Tibial artery (tissue), 4 donors: ENCODE measurements around the gene JPT2.
A peak's percentile ranks its signal among the peaks of the same experiment; 100 is the strongest.

Source experiments
- DNase-seq, 2 donors: peaks; one replicate each; pipeline ENCODE4 v3.0.0-alpha.2; 2019
- H3K27ac ChIP-seq, 2 donors: fragments of 200-600 bp; sonication (generic) in 1 of 2; 1 replicate in 1 of 2; 2 replicates in 1 of 2; pipeline ENCODE4 v1.5.1; 2018 to 2019; ENCODE audit warnings: mild to moderate bottlenecking in 1 of 2
- H3K27me3 ChIP-seq, 2 donors: fragments of 200-600 bp; sonication (generic) in 1 of 2; one replicate each; pipeline versions ENCODE4 v1.5.1 to v1.6.0; 2016 to 2019
- H3K36me3 ChIP-seq, 3 donors: fragments of 200-600 bp; sonication (generic) in 2 of 3; one replicate each; pipeline ENCODE4 v1.5.1; 2016 to 2019; ENCODE audit warnings: mild to moderate bottlenecking in 2 of 3
- H3K4me1 ChIP-seq, 4 donors: fragments of 200-600 bp; sonication (generic) in 2 of 4; 1 replicate in 3 of 4; 2 replicates in 1 of 4; pipeline ENCODE4 v1.5.1; 2016 to 2019
- H3K4me3 ChIP-seq, 2 donors: fragments of 200-600 bp; sonication (generic) in 1 of 2; 1 replicate in 1 of 2; 2 replicates in 1 of 2; pipeline ENCODE4 v1.5.1; 2018 to 2019; ENCODE audit warnings: mild to moderate bottlenecking in 2 of 2
- H3K9me3 ChIP-seq, 3 donors: fragments of 200-600 bp; sonication (generic) in 1 of 3; one replicate each; pipeline ENCODE4 v1.5.1; 2016 to 2019
- intact Hi-C: fragments of 100-400 bp; cut with DNase I; formaldehyde crosslinking; loops from one replicate; pipeline ENCODE4 v1.15.0; 2023; ENCODE audit warnings: low total_unique reads
- TF ChIP-seq, protein P1 (sequence below), 2 experiments: fragments of 200-600 bp in 1 of 2; fragments of 450-650 bp in 1 of 2; IDR thresholded peaks; one replicate each; pipeline ENCODE4 v1.5.1; 2017 to 2019; ENCODE audit warnings: antibody characterized with exemption in 2 of 2, mild to moderate bottlenecking in 1 of 2, moderate library complexity in 1 of 2

The JPT2 gene, protein sequence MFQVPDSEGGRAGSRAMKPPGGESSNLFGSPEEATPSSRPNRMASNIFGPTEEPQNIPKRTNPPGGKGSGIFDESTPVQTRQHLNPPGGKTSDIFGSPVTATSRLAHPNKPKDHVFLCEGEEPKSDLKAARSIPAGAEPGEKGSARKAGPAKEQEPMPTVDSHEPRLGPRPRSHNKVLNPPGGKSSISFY

GRCh38 chr16:1677942-1678499 is at the start of gene JPT2:
Gene JPT2, plus strand, starts transcription at chr16:1678279. Its CDS starts 34 bp downstream, at chr16:1678313.
- Histone ChIP-seq H3K27ac (peak within 1 kb of the TSS; percentile 44 to 61), H3K36me3 (peaks cover 12 to 32% (median 27%) of the 10 kb centered on the region in 3 donors), H3K4me3 (peak within 1 kb of the TSS; percentile 60 to 93), H3K9me3 (no peaks in the 10 kb centered on the region), H3K4me1 (peaks cover 0 to 11% (median 7%) of the 10 kb centered on the region in 4 donors), H3K27me3 (no peaks in the 10 kb centered on the region)
- intact Hi-C loops: no loop called here
- TF ChIP-seq, protein P1, sequence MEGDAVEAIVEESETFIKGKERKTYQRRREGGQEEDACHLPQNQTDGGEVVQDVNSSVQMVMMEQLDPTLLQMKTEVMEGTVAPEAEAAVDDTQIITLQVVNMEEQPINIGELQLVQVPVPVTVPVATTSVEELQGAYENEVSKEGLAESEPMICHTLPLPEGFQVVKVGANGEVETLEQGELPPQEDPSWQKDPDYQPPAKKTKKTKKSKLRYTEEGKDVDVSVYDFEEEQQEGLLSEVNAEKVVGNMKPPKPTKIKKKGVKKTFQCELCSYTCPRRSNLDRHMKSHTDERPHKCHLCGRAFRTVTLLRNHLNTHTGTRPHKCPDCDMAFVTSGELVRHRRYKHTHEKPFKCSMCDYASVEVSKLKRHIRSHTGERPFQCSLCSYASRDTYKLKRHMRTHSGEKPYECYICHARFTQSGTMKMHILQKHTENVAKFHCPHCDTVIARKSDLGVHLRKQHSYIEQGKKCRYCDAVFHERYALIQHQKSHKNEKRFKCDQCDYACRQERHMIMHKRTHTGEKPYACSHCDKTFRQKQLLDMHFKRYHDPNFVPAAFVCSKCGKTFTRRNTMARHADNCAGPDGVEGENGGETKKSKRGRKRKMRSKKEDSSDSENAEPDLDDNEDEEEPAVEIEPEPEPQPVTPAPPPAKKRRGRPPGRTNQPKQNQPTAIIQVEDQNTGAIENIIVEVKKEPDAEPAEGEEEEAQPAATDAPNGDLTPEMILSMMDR (IDR thresholded peaks at IDR 0.05): no peak
- peak; percentile 96 to 97 for DNase-seq

DNA sequence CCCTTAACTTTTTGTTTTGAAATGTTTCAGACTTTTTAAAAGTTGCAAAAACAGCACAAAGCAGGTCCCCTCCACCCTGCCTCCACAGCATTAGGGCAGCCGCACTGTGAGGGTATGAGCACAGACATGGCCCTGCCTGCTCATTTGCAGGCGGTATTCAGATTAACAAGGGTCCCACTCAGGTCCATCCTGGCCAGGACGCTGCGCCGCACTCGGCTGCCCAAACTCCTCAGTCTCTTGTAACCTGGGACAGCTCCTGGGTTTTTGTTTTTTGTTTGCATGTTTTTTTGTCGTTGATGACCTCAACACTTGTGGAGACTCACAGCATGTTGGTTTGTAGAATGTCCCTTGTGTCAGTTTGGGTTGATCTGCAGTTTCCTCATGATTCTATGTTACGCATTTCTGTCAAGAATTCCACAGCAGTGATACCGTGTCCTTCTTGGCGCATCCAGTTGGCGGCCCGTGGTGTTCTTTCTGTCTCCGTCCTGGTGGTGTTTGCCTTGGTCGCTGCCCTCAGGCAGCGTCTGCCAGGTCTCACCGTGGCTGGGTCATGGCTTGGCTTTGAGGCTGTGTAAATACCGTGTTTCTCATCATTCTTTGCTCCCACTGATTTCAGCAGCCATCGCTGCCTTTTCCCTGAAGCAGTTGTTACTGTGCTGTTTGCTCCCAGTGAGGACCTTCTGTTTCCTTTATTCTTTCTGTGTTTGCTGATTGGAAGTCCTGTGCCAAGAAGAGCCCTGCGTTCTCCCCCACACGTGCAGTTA is 47.4 kb upstream of the JPT2 start:
- TF ChIP-seq, protein P1 (IDR thresholded peaks at IDR 0.05): no peak
- H3K27me3 ChIP-seq: no peaks in the 10 kb centered on the region
- peaks cover 26 to 91% (median 78%) of the 10 kb centered on the region in 3 donors for H3K36me3 ChIP-seq
- no peaks in the 10 kb centered on the region for H3K9me3 ChIP-seq
- H3K27ac ChIP-seq: no peak overlapping the region
- intact Hi-C loops: no loop called here
- no peak overlapping the region for H3K4me3 ChIP-seq
- DNase-seq: no peak
- H3K4me1 ChIP-seq: no peaks in the 10 kb centered on the region

DNA sequence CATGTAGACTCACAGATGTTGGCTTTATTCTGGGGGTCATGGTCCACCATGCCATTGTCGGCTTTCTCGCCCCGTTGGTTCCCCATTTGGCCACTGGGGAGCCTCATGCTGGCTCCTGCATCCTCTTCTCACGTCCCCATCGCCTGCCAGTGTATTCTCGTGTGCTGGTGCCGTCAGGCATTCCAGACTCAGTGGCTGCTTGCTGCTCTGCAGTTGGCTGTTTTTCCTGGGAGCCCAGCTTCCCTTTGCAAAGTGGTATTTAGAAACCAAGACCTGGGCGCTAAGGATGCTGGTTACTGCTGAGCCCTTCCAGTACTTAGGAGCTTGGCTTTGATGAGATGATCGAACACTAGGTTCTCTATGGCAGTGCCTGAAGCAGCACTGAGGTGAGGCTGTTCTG is 46.8 kb upstream of the JPT2 start:
- H3K27me3 ChIP-seq: no peaks in the 10 kb centered on the region
- DNase-seq: no peak
- TF ChIP-seq, protein P1 (IDR thresholded peaks at IDR 0.05): no peak
- peaks cover 26 to 91% (median 77%) of the 10 kb centered on the region in 3 donors for H3K36me3 ChIP-seq
- H3K4me3 ChIP-seq: no peak overlapping the region
- no peak overlapping the region for H3K27ac ChIP-seq
- no peaks in the 10 kb centered on the region for H3K9me3 ChIP-seq
- intact Hi-C loops: no loop called here
- H3K4me1 ChIP-seq: no peaks in the 10 kb centered on the region

- H3K27ac ChIP-seq: no peak overlapping the region
- H3K4me3 ChIP-seq: no peak overlapping the region
- no peaks in the 10 kb centered on the region for H3K4me1 ChIP-seq
- peaks cover 26 to 83% (median 68%) of the 10 kb centered on the region in 3 donors for H3K36me3 ChIP-seq
- no peak for DNase-seq
- intact Hi-C loops: no loop called here
- TF ChIP-seq, protein P1 (IDR thresholded peaks at IDR 0.05): no peak
- H3K27me3 ChIP-seq: no peaks in the 10 kb centered on the region
- H3K9me3 ChIP-seq: no peaks in the 10 kb centered on the region
These were observed 46.0 kb upstream of the JPT2 start for GRCh38 chr16:1631931-1632637.

DNA sequence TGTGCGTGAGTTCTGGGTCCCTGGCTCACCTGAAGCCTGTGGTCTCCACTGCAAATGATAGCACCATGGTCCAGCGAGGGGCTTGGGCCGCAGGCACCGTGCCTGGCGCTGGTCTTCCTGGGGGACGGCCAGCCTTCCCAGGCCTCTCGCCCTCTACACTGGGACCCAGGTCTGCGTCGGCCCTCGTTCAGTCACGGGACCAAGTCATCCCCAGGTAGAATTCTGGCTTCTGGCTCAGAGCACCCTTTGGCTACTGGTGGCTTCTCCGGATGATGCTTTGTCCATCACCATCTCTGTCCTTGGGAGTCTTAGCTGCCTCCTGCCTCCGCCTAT is 45.5 kb upstream of the JPT2 start:
- Histone ChIP-seq H3K27me3 (no peaks in the 10 kb centered on the region), H3K4me3 (no peak overlapping the region), H3K27ac (no peak overlapping the region), H3K4me1 (no peaks in the 10 kb centered on the region), H3K36me3 (peaks cover 30 to 83% (median 66%) of the 10 kb centered on the region in 3 donors), H3K9me3 (no peaks in the 10 kb centered on the region)
- TF ChIP-seq, protein P1 (IDR thresholded peaks at IDR 0.05): no peak
- intact Hi-C loops: no loop called here
- no peak for DNase-seq
